ENCODE data around the gene MED20. TPM values are rescaled to one million over a fixed set of nuclear protein-coding genes. Genes with fewer than 3 reads are reported as not detected.

MED20 gene
- total RNA-seq, 2 experiments from 2014 or later: 24.0 to 27.4 TPM

- intact Hi-C loops (cut with micrococcal nuclease): loop anchor here (1.0 to 5.0 kb wide), 2 partner anchors 19 to 153 kb away; partner anchors contain the start of genes BYSL, MED20 and TOMM6
- Mint-ChIP-seq H3K27me3 (ENCODE audit: low read depth) (no peaks in the 10 kb centered on the region), H3K9me3 (no peaks in the 10 kb centered on the region), H3K4me3 (peak overlapping the region; percentile 100), H3K4me1 (ENCODE audit: low read depth) (peaks cover 47% of the 10 kb centered on the region), H3K36me3 (ENCODE audit: low read depth) (peaks cover 63% of the 10 kb centered on the region), H3K27ac (peak overlapping the region; percentile 99)
- DNase-seq: no peak
- CTCF ChIA-PET: interaction anchor here (0.6 to 13.6 kb wide), 9 partner anchors 17 to 152 kb away, joined by 3 to 296 read pairs (median 6); partner anchors contain the start of genes BYSL, MED20, TAF8 and TOMM6
Observed at GRCh38 chr6:41939848-41940758, 19.2 kb upstream of the MED20 start.

DNA sequence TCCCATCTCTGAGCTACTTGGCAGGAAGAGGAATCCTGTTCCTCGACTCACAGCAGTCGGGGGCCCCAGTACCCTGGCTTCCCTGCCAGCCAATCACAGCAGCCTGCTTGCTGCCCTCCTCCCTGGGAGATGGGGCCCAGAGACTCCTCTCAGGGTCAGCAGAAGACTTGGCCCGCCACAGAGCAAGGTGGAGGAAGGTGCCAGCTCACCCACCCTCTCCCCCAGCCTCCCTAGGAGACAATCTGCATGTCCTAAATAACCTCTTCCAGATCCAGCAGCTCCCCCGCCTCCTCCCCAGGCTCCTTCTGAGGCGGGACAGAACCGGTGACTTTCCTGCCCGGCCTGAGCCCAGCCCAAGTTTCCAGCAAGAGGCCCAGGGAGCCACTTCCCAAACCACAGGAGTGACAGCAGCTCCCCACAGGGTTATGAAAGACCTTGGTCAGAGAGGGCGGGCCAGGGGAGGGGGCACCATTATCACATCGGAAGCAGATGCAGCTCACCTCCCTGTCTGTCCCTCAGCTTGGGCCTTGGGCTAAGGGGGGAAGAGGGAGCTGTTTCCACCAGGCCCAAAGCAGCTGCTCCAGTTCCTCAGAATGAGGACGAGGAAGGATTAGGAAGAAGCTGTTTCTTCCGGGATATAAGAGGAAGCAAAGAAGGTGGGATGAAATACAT is 18.4 kb upstream of the MED20 start:
- no peaks in the 10 kb centered on the region for H3K9me3 Mint-ChIP-seq
- H3K36me3 Mint-ChIP-seq (ENCODE audit: low read depth): peaks cover 70% of the 10 kb centered on the region
- H3K27ac Mint-ChIP-seq: peak overlapping the region; percentile 99
- H3K4me1 Mint-ChIP-seq (ENCODE audit: low read depth): peaks cover 46% of the 10 kb centered on the region
- H3K27me3 Mint-ChIP-seq (ENCODE audit: low read depth): no peaks in the 10 kb centered on the region
- intact Hi-C loops (cut with micrococcal nuclease): loop anchor here (5.0 kb wide), 1 partner anchor 152 kb away; the partner anchor contains the start of gene TOMM6
- DNase-seq: peak; percentile 76
- CTCF ChIA-PET: interaction anchor here (0.6 to 13.6 kb wide), 14 partner anchors 11 to 152 kb away, joined by 3 to 296 read pairs (median 5); partner anchors contain the start of genes BYSL, MED20, TAF8 and TOMM6
- peak overlapping the region; percentile 100 for H3K4me3 Mint-ChIP-seq

DNA sequence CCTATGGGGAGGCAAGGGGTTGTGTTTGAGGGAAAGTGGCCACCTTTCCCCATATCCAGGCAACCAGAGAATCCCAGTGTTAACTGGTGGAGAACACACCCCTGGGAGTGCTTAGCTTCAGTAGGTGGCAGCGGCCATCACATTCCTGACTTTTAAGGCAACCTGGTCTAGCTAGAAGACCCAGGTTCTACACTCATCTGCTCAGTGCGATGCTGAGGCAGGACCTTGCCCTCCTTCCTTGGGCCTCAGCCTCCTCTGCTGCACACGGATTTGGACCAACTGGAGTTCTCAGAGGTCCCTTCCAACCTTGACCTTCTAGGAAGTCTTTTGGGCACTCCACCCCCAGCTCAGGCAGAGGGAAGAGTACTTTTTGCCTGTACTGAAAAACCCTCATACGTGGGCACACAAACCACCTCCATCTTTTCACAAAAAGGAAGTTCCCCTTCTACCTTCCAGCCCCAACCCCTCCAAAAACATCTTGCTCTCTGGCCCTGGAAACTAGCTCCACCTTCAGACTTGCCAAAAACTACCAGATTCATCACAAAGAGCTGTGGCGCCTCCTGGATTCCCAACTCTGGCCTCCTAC is 17.7 kb upstream of the MED20 start:
- H3K9me3 Mint-ChIP-seq: no peaks in the 10 kb centered on the region
- H3K27me3 Mint-ChIP-seq (ENCODE audit: low read depth): no peaks in the 10 kb centered on the region
- peaks cover 72% of the 10 kb centered on the region for H3K36me3 Mint-ChIP-seq (ENCODE audit: low read depth)
- H3K4me3 Mint-ChIP-seq: peak overlapping the region; percentile 100
- intact Hi-C loops (cut with micrococcal nuclease): loop anchor here (5.0 kb wide), 1 partner anchor 151 kb away; the partner anchor contains the start of gene TOMM6
- H3K4me1 Mint-ChIP-seq (ENCODE audit: low read depth): peaks cover 45% of the 10 kb centered on the region
- CTCF ChIA-PET: interaction anchor here (0.6 to 13.6 kb wide), 12 partner anchors 10 to 152 kb away, joined by 3 to 296 read pairs (median 4); partner anchors contain the start of genes BYSL, MED20 and TAF8
- no peak for DNase-seq
- H3K27ac Mint-ChIP-seq: peak overlapping the region; percentile 99

DNA sequence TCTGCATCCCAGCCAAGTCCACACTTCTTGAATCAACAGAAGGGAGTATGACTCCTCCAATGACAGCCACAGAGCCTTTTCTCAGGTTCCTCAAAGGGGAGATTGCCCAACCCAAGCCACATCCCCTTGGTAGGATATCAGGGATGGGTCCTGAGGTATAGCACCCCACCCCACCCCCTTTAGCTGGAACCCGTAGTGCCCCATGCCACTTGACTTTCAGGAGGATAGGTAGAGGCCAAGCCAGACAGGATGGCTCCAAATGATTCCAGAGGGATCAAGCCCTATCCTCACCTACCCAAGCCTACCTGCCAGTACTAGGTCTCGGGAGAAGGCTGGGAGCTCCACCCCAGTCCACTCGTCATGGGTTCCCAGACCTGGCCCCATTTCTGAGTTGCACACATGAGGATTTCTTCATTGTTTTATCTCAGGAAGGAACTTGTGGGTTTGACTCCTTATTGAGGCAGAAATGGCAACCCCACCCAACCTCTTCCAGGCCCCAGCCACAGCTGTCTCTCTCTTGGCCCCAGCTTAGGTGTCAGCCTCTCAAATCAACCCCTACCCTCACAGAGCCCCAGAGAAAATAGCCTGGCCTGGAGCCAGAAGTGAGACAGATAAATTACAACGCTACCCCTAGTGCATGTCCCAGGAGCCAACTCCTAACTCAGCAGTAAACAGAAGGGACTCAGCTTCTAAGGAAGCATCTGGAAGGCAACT is 17.1 kb upstream of the MED20 start:
- CTCF ChIA-PET: interaction anchor here (1.1 to 13.6 kb wide), 7 partner anchors 10 to 151 kb away, joined by 3 to 296 read pairs (median 9); partner anchors contain the start of genes BYSL, MED20 and TAF8
- DNase-seq: peak; percentile 42
- peaks cover 76% of the 10 kb centered on the region for H3K36me3 Mint-ChIP-seq (ENCODE audit: low read depth)

DNA sequence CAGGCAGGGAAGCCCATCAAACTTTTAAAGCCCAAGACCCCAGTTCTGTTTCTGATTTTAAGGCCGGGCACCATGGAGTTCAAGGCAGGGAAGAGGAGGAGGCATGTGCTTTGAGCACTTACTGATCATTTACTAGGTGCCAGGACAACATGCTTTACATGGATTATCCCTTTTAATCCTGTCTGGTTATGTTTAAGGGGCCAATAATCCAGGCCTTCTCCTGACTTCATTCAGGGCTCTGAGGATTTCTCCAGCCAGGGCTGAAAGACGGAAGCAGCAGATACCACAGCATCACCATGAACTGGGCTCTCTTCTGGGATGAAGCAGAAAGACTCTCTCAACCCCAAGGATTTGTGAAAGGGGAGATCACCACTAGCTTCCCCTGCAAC is 16.5 kb upstream of the MED20 start:
- Mint-ChIP-seq H3K27ac (peak overlapping the region; percentile 99), H3K36me3 (ENCODE audit: low read depth) (peaks cover 80% of the 10 kb centered on the region), H3K27me3 (ENCODE audit: low read depth) (no peaks in the 10 kb centered on the region), H3K9me3 (no peaks in the 10 kb centered on the region), H3K4me1 (ENCODE audit: low read depth) (peaks cover 40% of the 10 kb centered on the region), H3K4me3 (peak overlapping the region; percentile 100)
- intact Hi-C loops (cut with micrococcal nuclease): loop anchor here (2.0 to 5.0 kb wide), 4 partner anchors 39 to 150 kb away; partner anchors contain the start of genes TOMM6 and USP49
- no peak for DNase-seq
- CTCF ChIA-PET: interaction anchor here (0.6 to 13.6 kb wide), 7 partner anchors 9 to 107 kb away, joined by 3 to 296 read pairs (median 9); partner anchors contain the start of genes BYSL, MED20 and TAF8

More for the DNA sequence above, 17.1 kb upstream of the MED20 start:
- Mint-ChIP-seq H3K27me3 (ENCODE audit: low read depth) (no peaks in the 10 kb centered on the region), H3K9me3 (no peaks in the 10 kb centered on the region), H3K4me1 (ENCODE audit: low read depth) (peaks cover 41% of the 10 kb centered on the region), H3K4me3 (peak overlapping the region; percentile 100), H3K27ac (peak overlapping the region; percentile 99)
- intact Hi-C loops (cut with micrococcal nuclease): loop anchor here (2.0 to 5.0 kb wide), 4 partner anchors 39 to 151 kb away; partner anchors contain the start of genes TOMM6 and USP49

- Mint-ChIP-seq H3K27ac (peak overlapping the region; percentile 99), H3K4me1 (ENCODE audit: low read depth) (peaks cover 38% of the 10 kb centered on the region), H3K36me3 (ENCODE audit: low read depth) (peaks cover 86% of the 10 kb centered on the region), H3K4me3 (peak overlapping the region; percentile 100), H3K27me3 (ENCODE audit: low read depth) (no peaks in the 10 kb centered on the region), H3K9me3 (no peaks in the 10 kb centered on the region)
- intact Hi-C loops (cut with micrococcal nuclease): loop anchor here (1.0 to 5.0 kb wide), 7 partner anchors 15 to 149 kb away; partner anchors contain the start of genes BYSL, MED20, TOMM6 and USP49
- peak; percentile 80 for DNase-seq
- CTCF ChIA-PET: interaction anchor here (0.6 to 13.6 kb wide), 10 partner anchors 8 to 149 kb away, joined by 3 to 296 read pairs (median 3); partner anchors contain the start of genes BYSL, MED20, TAF8 and TOMM6
Observed at GRCh38 chr6:41936073-41936837, 15.3 kb upstream of the MED20 start.

DNA sequence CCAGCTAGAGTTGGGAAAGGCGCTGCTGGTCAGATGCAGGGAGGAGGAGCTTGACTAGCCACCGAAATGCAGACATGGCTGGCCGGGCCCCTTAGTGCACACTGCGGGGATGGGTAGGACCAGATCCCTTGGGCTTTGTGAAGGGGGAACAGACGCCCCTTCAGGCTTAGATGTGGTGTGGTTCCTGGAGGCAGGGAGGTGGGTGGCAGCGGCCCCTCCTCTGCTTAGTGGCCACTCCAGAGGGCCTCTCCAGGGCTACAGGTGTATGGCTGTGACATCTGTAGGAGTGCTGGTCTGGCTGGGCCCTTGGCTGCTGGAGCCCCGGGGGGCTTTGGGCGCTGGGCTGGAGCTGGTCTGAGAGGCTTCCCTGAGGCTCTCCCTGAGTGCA is 14.7 kb upstream of the MED20 start:
- Mint-ChIP-seq H3K27me3 (ENCODE audit: low read depth) (no peaks in the 10 kb centered on the region), H3K27ac (peak overlapping the region; percentile 99)

GRCh38 chr6:41935193-41935574 is 14.2 kb upstream of the MED20 start:
- Mint-ChIP-seq H3K4me1 (ENCODE audit: low read depth) (peaks cover 38% of the 10 kb centered on the region), H3K36me3 (ENCODE audit: low read depth) (peaks cover 75% of the 10 kb centered on the region), H3K27me3 (ENCODE audit: low read depth) (no peaks in the 10 kb centered on the region), H3K4me3 (no peak overlapping the region), H3K27ac (peak overlapping the region; percentile 99), H3K9me3 (no peaks in the 10 kb centered on the region)
- intact Hi-C loops (cut with micrococcal nuclease): loop anchor here (5.0 kb wide), 1 partner anchor 148 kb away; the partner anchor contains the start of gene TOMM6
- CTCF ChIA-PET: interaction anchor here (1.1 to 13.6 kb wide), 6 partner anchors 12 to 148 kb away, joined by 3 to 296 read pairs (median 4); partner anchors contain the start of genes BYSL, MED20, TAF8 and TOMM6
- DNase-seq: no peak

More for the DNA sequence above, 14.7 kb upstream of the MED20 start:
- Mint-ChIP-seq H3K36me3 (ENCODE audit: low read depth) (peaks cover 80% of the 10 kb centered on the region), H3K9me3 (no peaks in the 10 kb centered on the region), H3K4me3 (peak overlapping the region; percentile 100), H3K4me1 (ENCODE audit: low read depth) (peaks cover 38% of the 10 kb centered on the region)
- CTCF ChIA-PET: interaction anchor here (1.1 to 13.6 kb wide), 5 partner anchors 12 to 149 kb away, joined by 3 to 296 read pairs (median 4); partner anchors contain the start of genes BYSL, MED20, TAF8 and TOMM6
- intact Hi-C loops (cut with micrococcal nuclease): loop anchor here (1.0 to 5.0 kb wide), 7 partner anchors 14 to 148 kb away; partner anchors contain the start of genes BYSL, MED20, TOMM6 and USP49
- DNase-seq: no peak

DNA sequence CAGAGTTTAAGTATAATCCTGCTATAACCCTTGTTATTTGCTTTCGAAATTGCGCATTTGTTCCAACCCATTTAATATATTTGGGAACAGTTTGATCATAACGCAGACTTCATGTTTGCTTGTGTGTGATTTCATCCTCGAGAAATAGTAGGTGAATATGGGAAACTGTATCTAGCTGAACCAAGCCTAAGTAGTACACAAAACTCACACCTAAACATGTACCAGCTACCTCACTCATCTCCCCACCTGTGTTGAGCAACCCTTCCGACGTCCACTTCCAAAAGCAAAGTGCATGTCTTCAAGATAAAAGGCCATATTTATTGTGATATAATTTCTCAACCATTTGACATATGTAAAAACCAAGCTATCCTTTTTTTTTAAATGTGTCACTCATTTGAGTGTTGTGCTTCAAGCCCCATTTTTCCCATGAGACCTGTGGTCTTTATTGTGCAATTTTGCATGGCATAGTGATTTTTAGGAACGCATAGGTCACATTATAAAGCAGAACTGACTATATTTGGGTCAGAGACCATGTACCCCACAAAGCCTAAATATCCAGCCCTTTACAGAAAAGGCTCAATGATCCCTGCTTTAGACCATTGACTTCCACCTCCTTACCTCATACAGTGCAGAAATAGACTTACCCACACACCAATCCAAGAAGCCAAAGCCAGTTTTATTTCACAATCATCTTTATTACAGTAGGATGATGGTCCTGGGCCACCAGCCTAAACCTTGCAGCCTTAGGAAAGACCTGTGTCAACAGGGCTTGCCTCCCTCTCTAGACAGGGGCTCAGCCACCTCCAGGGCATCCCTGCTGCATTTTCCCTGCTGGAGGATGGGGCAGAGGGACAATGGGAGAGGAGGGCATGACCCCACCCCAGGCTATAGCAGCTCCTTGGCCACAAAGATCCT is 13.6 kb upstream of the MED20 start:
- intact Hi-C loops (cut with micrococcal nuclease): loop anchor here (5.0 kb wide), 1 partner anchor 147 kb away; the partner anchor contains the start of gene TOMM6
- Mint-ChIP-seq H3K4me1 (ENCODE audit: low read depth) (peaks cover 38% of the 10 kb centered on the region), H3K27ac (peak overlapping the region; percentile 99), H3K4me3 (no peak overlapping the region), H3K9me3 (no peaks in the 10 kb centered on the region), H3K27me3 (ENCODE audit: low read depth) (no peaks in the 10 kb centered on the region), H3K36me3 (ENCODE audit: low read depth) (peaks cover 71% of the 10 kb centered on the region)
- CTCF ChIA-PET: interaction anchor here (1.1 to 13.6 kb wide), 5 partner anchors 11 to 148 kb away, joined by 3 to 296 read pairs (median 3); partner anchors contain the start of genes BYSL, MED20, TAF8 and TOMM6
- no peak for DNase-seq
